ENCODE measurements around the gene CHST2. TPM values are rescaled to one million over a fixed set of nuclear protein-coding genes. Genes with fewer than 3 reads are reported as not detected.
"Not testable (repeated sequence)": the region's sequence is repeated elsewhere in the genome, so short reads cannot be mapped to it uniquely, and the experiment has no call there.

Gene CHST2, protein sequence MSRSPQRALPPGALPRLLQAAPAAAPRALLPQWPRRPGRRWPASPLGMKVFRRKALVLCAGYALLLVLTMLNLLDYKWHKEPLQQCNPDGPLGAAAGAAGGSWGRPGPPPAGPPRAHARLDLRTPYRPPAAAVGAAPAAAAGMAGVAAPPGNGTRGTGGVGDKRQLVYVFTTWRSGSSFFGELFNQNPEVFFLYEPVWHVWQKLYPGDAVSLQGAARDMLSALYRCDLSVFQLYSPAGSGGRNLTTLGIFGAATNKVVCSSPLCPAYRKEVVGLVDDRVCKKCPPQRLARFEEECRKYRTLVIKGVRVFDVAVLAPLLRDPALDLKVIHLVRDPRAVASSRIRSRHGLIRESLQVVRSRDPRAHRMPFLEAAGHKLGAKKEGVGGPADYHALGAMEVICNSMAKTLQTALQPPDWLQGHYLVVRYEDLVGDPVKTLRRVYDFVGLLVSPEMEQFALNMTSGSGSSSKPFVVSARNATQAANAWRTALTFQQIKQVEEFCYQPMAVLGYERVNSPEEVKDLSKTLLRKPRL
- total RNA-seq, result 1 to 10 TPM; 1.6 to 9.8 (median 5.1) TPM

DNA sequence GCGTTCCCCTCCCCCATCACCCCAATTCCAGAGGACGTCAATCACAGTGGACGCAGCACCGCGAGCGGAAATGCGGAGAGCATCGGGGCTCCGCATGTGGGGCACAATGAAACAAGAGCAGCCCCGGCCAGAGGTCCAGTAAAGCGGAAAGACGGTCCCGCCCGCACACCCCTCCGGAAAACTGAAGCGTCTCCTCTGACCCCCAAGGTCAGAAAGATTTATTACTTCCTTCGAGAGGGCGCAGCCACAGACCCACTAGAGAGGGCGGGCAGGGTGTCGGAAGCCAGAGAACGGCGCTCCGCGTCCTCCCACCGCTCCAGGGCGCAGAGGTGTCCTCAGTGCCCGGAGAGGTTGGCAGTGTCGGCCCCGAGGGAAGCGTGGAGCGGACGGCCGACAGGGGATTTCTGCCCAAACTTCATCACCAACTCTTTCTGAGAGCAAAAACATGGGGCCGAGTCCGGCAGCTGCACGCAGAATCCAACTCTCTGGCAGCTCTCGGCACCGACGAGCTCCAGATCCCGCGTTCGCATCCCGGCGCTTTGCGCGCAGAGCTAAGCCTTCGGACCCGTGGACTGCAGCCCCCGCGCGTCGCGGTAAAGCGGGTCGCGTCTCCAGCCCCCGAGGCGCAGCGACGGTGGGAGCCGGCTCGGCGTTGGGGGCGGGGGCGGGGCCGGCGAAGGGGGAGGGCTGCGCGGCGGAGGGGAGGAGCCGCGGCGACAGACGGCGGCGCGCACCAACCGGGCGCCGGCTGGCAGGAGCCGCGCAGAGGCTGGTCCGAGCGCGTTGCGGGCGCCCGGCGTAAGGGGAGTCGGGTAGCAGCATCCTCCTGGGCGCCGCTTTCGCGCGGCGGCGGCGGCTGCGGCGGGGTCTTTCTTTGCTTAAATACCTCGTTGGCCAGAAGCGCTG, at the start of gene CHST2:
Gene CHST2, plus strand, starts transcription at position 763 of the 906 bp plus-strand sequence. CDS start 1,046 bp downstream, outside the sequence.
- Histone ChIP-seq H3K27me3 (peaks cover 31% of the 10 kb centered on the region), H3K36me3 (no peaks in the 10 kb centered on the region), H3K27ac (peak within 1 kb of the TSS in 3 of 4 donors; percentile 74 to 85 (median 81)), H3K4me3 (peak within 1 kb of the TSS; percentile 48 to 73), H3K9me3 (no peaks in the 10 kb centered on the region), H3K4me1 (peaks cover 0 to 20% (median 11%) of the 10 kb centered on the region in 3 donors)
- peak; percentile 89 for ATAC-seq
- TF ChIP-seq, protein P1, sequence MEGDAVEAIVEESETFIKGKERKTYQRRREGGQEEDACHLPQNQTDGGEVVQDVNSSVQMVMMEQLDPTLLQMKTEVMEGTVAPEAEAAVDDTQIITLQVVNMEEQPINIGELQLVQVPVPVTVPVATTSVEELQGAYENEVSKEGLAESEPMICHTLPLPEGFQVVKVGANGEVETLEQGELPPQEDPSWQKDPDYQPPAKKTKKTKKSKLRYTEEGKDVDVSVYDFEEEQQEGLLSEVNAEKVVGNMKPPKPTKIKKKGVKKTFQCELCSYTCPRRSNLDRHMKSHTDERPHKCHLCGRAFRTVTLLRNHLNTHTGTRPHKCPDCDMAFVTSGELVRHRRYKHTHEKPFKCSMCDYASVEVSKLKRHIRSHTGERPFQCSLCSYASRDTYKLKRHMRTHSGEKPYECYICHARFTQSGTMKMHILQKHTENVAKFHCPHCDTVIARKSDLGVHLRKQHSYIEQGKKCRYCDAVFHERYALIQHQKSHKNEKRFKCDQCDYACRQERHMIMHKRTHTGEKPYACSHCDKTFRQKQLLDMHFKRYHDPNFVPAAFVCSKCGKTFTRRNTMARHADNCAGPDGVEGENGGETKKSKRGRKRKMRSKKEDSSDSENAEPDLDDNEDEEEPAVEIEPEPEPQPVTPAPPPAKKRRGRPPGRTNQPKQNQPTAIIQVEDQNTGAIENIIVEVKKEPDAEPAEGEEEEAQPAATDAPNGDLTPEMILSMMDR (IDR thresholded peaks at IDR 0.05), result no peak
- WGBS, 2 donors (ENCODE audit: low coverage in 1 of 2), result 0 to 2% methylated on average over 2 to 24 of the region's 102 CpGs

DNA sequence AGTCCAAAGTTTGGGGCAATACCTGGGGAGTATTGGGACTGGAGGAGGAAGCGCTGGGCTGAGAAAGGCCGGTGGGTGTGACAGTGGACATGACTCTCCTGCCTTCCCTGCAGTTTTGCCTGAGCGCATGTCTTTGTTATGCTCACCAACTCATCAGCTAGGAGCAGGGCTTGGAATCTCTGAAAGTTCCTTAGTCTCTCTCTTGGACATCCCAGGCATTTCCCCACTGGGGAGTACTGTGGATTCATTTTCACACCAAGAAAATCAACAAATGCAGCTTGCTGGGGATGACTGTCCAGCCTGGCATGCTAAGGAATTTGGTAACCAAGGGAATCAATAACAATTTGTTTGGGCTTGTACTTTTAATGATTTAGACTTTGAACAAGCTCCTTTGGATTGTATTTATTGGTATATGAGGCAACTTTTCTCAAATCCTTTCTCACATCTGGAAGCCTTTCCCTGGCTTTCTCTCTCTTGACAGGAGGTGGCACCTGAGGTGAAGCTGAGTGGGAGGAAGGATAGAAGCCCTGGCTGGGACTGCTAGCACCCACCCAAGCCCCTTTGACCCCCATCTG, 48.5 kb upstream of the CHST2 start:
- TF ChIP-seq EP300 (IDR thresholded peaks at IDR 0.05) (no peak), POLR2A (IDR thresholded peaks at IDR 0.05) (no peak), POLR2AphosphoS5 (IDR thresholded peaks at IDR 0.05) (no peak)
- TF ChIP-seq, protein P1 (IDR thresholded peaks at IDR 0.05), result no peak
- Histone ChIP-seq H3K9me3 (no peaks in the 10 kb centered on the region), H3K36me3 (no peaks in the 10 kb centered on the region), H3K27me3 (no peaks in the 10 kb centered on the region), H3K27ac (no peak overlapping the region), H3K4me1 (peaks cover 0 to 14% (median 10%) of the 10 kb centered on the region in 3 donors), H3K4me3 (no peak overlapping the region)
- ATAC-seq, result no peak
- 80 to 100% methylated on average over 1 to 2 of the region's 3 CpGs for WGBS, 2 donors (ENCODE audit: low coverage in 1 of 2)

DNA sequence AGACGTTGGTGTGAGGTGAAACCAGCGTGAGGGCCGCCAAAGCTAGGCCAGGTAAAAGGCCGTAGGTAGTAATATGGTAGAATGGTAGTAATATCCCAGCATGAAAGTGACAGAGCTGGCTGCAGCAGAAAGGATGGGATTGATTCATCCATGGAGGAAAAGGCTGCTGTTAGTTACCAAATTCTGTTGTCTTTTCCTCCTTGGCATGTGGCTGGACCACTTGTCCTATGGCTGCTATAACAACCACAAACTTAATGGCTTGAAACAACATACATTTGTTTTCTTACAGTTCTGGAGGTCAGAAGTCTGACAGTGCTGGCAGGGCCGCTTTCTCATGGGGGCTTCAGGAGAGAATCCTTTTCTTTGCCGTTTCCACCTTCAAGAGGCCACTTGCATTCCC, 47.8 kb upstream of the CHST2 start:
- no peak overlapping the region for H3K27ac ChIP-seq
- TF ChIP-seq EP300 (IDR thresholded peaks at IDR 0.05), result no peak
- TF ChIP-seq, protein P1 (IDR thresholded peaks at IDR 0.05), result no peak
- TF ChIP-seq POLR2AphosphoS5 (IDR thresholded peaks at IDR 0.05), result no peak
- TF ChIP-seq POLR2A (IDR thresholded peaks at IDR 0.05), result no peak
- no peak overlapping the region for H3K4me3 ChIP-seq
- H3K9me3 ChIP-seq, result no peaks in the 10 kb centered on the region
- no peaks in the 10 kb centered on the region for H3K36me3 ChIP-seq
- ATAC-seq, result no peak
- no peaks in the 10 kb centered on the region for H3K27me3 ChIP-seq
- peaks cover 0 to 7% (median 4%) of the 10 kb centered on the region in 3 donors for H3K4me1 ChIP-seq
- 92 to 100% methylated on average over 6 of the region's 6 CpGs for WGBS, 2 donors (ENCODE audit: low coverage in 1 of 2)

DNA sequence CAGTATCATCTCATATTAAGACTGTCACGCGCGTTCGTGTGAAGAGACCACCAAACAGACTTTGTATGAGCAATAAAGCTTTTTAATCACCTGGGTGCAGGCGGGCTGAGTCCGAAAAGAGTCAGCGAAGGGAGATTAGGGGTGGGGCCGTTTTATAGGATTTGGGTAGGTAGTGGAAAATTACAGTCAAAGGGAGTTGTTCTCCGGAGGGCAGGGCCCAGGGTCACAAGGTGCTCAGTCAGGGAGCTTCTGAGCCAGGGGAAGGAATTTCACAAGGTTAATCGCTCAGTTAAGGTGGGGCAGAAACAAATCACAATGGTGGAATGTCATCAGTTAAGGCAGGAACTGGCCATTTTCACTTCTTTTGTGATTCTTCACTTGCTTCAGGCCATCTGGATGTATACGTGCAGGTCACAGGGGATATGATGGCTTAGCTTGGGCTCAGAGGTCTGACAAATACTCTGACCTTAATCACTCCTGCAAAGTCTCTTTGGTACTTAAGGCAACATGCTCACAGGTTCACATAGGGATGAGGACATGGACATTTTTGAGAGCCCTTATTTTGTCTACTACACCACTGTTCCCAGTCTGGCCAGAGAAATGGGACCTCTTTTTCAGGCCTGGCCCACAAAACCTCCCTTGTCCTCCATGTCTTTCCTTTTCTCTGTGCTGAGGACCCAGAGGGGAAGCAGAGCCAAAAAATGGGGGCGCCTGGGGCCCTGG, 47.1 kb upstream of the CHST2 start:
- WGBS, 2 donors (ENCODE audit: low coverage in 1 of 2), result 96 to 97% methylated on average over 3 to 7 of the region's 12 CpGs
- H3K4me1 ChIP-seq, H3K9me3 ChIP-seq, H3K27ac ChIP-seq, H3K4me3 ChIP-seq, ATAC-seq, H3K27me3 ChIP-seq, H3K36me3 ChIP-seq: not testable (repeated sequence)

DNA sequence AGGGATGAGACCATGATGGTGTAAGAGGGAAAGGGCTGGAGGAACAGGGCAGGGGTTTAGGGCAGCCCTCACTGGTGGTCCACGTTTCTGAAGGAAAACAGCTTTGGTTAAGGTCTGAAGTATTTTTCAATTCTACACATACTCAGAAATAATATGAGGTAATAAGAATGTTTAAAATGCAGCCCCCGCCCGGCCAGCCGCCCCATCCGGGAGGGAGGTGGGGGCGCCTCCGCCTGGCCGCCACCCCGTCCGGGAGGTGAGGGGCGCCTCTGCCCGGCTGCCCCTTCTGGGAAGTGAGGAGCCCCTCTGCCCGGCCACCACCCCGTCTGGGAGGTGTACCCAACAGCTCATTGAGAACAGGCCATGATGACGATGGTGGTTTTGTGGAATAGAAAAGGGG, 46.0 kb upstream of the CHST2 start:
- not testable (repeated sequence) for H3K4me3 ChIP-seq, H3K9me3 ChIP-seq, H3K36me3 ChIP-seq, H3K27ac ChIP-seq, H3K4me1 ChIP-seq, H3K27me3 ChIP-seq, ATAC-seq
- WGBS, 2 donors (ENCODE audit: low coverage in 1 of 2), result 80 to 96% methylated on average over 1 to 2 of the region's 15 CpGs

DNA sequence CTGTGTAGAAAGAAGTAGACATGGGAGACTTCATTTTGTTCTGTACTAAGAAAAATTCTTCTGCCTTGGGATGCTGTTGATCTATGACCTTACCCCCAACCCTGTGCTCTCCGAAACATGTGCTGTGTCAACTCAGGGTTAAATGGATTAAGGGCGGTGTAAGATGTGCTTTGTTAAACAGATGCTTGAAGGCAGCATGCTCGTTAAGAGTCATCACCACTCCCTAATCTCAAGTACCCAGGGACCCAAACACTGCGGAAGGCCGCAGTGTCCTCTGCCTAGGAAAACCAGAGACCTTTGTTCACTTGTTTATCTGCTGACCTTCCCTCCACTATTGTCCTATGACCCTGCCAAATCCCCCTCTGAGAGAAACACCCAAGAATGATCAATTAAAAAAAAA, 45.6 kb upstream of the CHST2 start:
- H3K27me3 ChIP-seq, H3K4me3 ChIP-seq, H3K27ac ChIP-seq, ATAC-seq, H3K36me3 ChIP-seq, H3K4me1 ChIP-seq, H3K9me3 ChIP-seq: not testable (repeated sequence)
- WGBS, 2 donors (ENCODE audit: low coverage in 1 of 2), result 81 to 93% methylated on average over 3 to 4 of the region's 5 CpGs

Measured in gastroesophageal sphincter (tissue), 4 donors.